HL-60 (cell line): Measurements from ENCODE around the gene SLC25A29.
A peak's percentile ranks its signal among the peaks of the same experiment; 100 is the strongest.

Source experiments
- DNase-seq, 2 experiments: peaks; one replicate each; pipeline ENCODE4 v3.0.0-alpha.2; 2010 to 2020; ENCODE audit warnings: low read depth in 1 of 2, low spot score in 1 of 2
- H3K27ac ChIP-seq: fragments of 250-450 bp; sonication (Bioruptor Pico); replicated peaks from 2 replicates; pipeline ENCODE4 v1.5.1; 2020; ENCODE audit warnings: mild to moderate bottlenecking, moderate library complexity
- H3K27me3 ChIP-seq: fragments of 250-450 bp; sonication (Bioruptor Pico); 2 replicates; pipeline ENCODE4 v1.5.1; 2021; ENCODE audit warnings: mild to moderate bottlenecking, moderate library complexity; ENCODE audit not compliant: insufficient read depth, poor library complexity, severe bottlenecking
- H3K4me3 ChIP-seq: replicated peaks from 2 replicates; pipeline ENCODE4 v1.5.1; 2011; ENCODE audit warnings: mild to moderate bottlenecking, control low read depth, low read length; ENCODE audit not compliant: insufficient read depth
- CTCF ChIP-seq: IDR thresholded peaks from one replicate; pipeline ENCODE4 v1.5.1; 2011; ENCODE audit warnings: low read length, control low read depth, inconsistent platforms; ENCODE audit not compliant: insufficient read depth
- GABPA ChIP-seq: IDR thresholded peaks from 2 replicates; pipeline ENCODE4 v1.6.1; 2012; ENCODE audit warnings: low read depth
- POLR2AphosphoS5 ChIP-seq: IDR thresholded peaks from 2 replicates; pipeline ENCODE4 v1.6.1; 2012; ENCODE audit warnings: low read depth
- REST ChIP-seq: IDR thresholded peaks from 2 replicates; pipeline ENCODE4 v1.6.1; 2012; ENCODE audit warnings: low read depth; ENCODE audit not compliant: insufficient replicate concordance
- SPI1 ChIP-seq: IDR thresholded peaks from 2 replicates; pipeline ENCODE4 v1.6.1; 2012; ENCODE audit warnings: low read depth, mild to moderate bottlenecking, borderline replicate concordance

Gene SLC25A29

GRCh38 chr14:100279133-100279532 lies 27.1 kb downstream of the SLC25A29 start:
- no peak for DNase-seq
- Histone ChIP-seq H3K4me3 (no peak overlapping the region), H3K27ac (no peak overlapping the region), H3K27me3 (no peaks in the 10 kb centered on the region)
- TF ChIP-seq REST = no peak
- no peak for TF ChIP-seq CTCF
- TF ChIP-seq POLR2AphosphoS5 = no peak
- no peak for TF ChIP-seq SPI1
- no peak for TF ChIP-seq GABPA

GRCh38 chr14:100278702-100279101 lies 27.5 kb downstream of the SLC25A29 start:
- DNase-seq = peak in 1 of 2 experiments; percentile 73

GRCh38 chr14:100275214-100275613 lies 31.0 kb downstream of the SLC25A29 start:
- Histone ChIP-seq H3K27me3 (no peaks in the 10 kb centered on the region), H3K4me3 (no peak overlapping the region), H3K27ac (no peak overlapping the region)
- DNase-seq = no peak
- TF ChIP-seq CTCF (no peak), POLR2AphosphoS5 (no peak), GABPA (no peak)

More at GRCh38 chr14:100278702-100279101, 27.5 kb downstream of the SLC25A29 start:
- no peaks in the 10 kb centered on the region for H3K27me3 ChIP-seq
- no peak overlapping the region for H3K27ac ChIP-seq
- no peak overlapping the region for H3K4me3 ChIP-seq
- TF ChIP-seq POLR2AphosphoS5 = 0 out of 2 replicates have a peak, but pooled peaks have one; percentile 36
- TF ChIP-seq REST = no peak
- TF ChIP-seq GABPA = no peak
- TF ChIP-seq CTCF = peak; percentile 7

GRCh38 chr14:100274250-100274649 lies 32.0 kb downstream of the SLC25A29 start:
- Histone ChIP-seq H3K27ac (no peak overlapping the region), H3K27me3 (no peaks in the 10 kb centered on the region), H3K4me3 (no peak overlapping the region)
- DNase-seq = no peak
- TF ChIP-seq REST (no peak), SPI1 (no peak), CTCF (no peak), POLR2AphosphoS5 (no peak), GABPA (no peak)
